K562 (cell line): ENCODE results near the gene EPHB1. TPM values are rescaled to one million over a fixed set of nuclear protein-coding genes. Genes with fewer than 3 reads are reported as not detected.

Source experiments
- ATAC-seq: fragments of 200-7000 bp; cut with Tn5 transposase; 3 replicates; pipeline ENCODE4 v1.9.1; 2020; ENCODE audit warnings: moderate library complexity
- BruUV-seq: library from RNA; stranded (reverse); fragments of 400-500 nt; replicated peaks from 2 replicates; lab custom pipeline; 2021; lab: Mats Ljungman, UMichigan
- CTCF ChIA-PET: fragments of 300-600 bp; formaldehyde crosslinking; extraction: SDS; loops from one replicate; lab custom pipeline; 2021; ENCODE audit warnings: low intra/inter-chr PET ratio; lab: Yijun Ruan, JAX
- POLR2A ChIA-PET: fragments of 300-600, 350-650 bp; sonication (Branson Sonifier 250); formaldehyde crosslinking; extraction: SDS; loops from one replicate; lab custom pipeline; 2021; ENCODE audit warnings: antibody characterized with exemption, inconsistent platforms; lab: Yijun Ruan, JAX
- DNase-seq, 4 experiments: peaks; one replicate each; pipeline versions ENCODE4 v3.0.0 to v3.0.0-alpha.2; 2011 to 2018; ENCODE audit warnings: low spot score in 3 of 4, mixed read lengths in 3 of 4; ENCODE audit errors: extremely low read depth in 1 of 4
- FAIRE-seq: peaks from 2 replicates; lab custom pipeline; 2011; peaks lifted over from hg19 to GRCh38; lab: Jason Lieb, UNC
- H2AFZ ChIP-seq: 2 replicates; pipeline ENCODE4 v1.6.0; 2011; ENCODE audit warnings: low read depth, low read length, control low read depth, inconsistent platforms
- H3K27ac ChIP-seq: fragments of 200-600 bp; 3 replicates; pipeline ENCODE4 v1.8.0; 2011; ENCODE audit warnings: low read depth, mild to moderate bottlenecking, control low read depth, inconsistent platforms, low read length, moderate library complexity, mixed read lengths; ENCODE audit errors: extremely low read depth
- H3K27me3 ChIP-seq, 2 experiments: fragments of 300-600 bp in 1 of 2; 2 replicates in 1 of 2; 3 replicates in 1 of 2; pipeline versions ENCODE4 v1.6.0 to v1.8.0; 2011; ENCODE audit warnings: inconsistent platforms in 2 of 2, low read length in 2 of 2, mild to moderate bottlenecking in 1 of 2, mixed read lengths in 1 of 2, moderate library complexity in 1 of 2; ENCODE audit not compliant: control insufficient read depth in 2 of 2, insufficient read depth in 2 of 2
- H3K36me3 ChIP-seq: fragments of 300-600 bp; 3 replicates; pipeline ENCODE4 v1.8.0; 2011; ENCODE audit warnings: mild to moderate bottlenecking, low read length, inconsistent platforms; ENCODE audit not compliant: control insufficient read depth, insufficient read depth
- H3K4me1 ChIP-seq, 2 experiments: fragments of 200-600 bp in 1 of 2; replicated peaks in 1 of 2; 2 replicates in 1 of 2; 3 replicates in 1 of 2; pipeline versions ENCODE4 v1.5.1 to v1.8.0; 2011; ENCODE audit warnings: inconsistent platforms in 2 of 2, low read length in 2 of 2, mild to moderate bottlenecking in 1 of 2, mixed read lengths in 1 of 2, moderate library complexity in 1 of 2; ENCODE audit not compliant: control insufficient read depth in 2 of 2, insufficient read depth in 2 of 2
- H3K4me2 ChIP-seq: 2 replicates; pipeline ENCODE4 v1.6.1; 2011; ENCODE audit warnings: low read length, control low read depth, inconsistent platforms, mixed read lengths; ENCODE audit not compliant: insufficient read depth
- H3K4me3 ChIP-seq: fragments of 200-600 bp; sonication (generic), shearing (Covaris generic); 2 replicates; pipeline ENCODE4 v1.5.1; 2016; ENCODE audit warnings: control low read depth, inconsistent platforms
- H3K79me2 ChIP-seq: fragments of 200-600 bp; 3 replicates; pipeline ENCODE4 v1.8.0; 2011; ENCODE audit warnings: low read length, inconsistent platforms; ENCODE audit not compliant: control insufficient read depth, insufficient read depth
- H3K9ac ChIP-seq, 2 experiments: 2 replicates each; pipeline versions ENCODE4 v1.6.0 to v1.6.1; 2011; ENCODE audit warnings: low read depth in 2 of 2, low read length in 2 of 2, control low read depth in 1 of 2, inconsistent platforms in 1 of 2, mild to moderate bottlenecking in 1 of 2, mixed read lengths in 1 of 2; ENCODE audit not compliant: insufficient read depth in 1 of 2
- H3K9me1 ChIP-seq: one replicate; pipeline ENCODE4 v1.6.0; 2011; ENCODE audit warnings: inconsistent platforms, mild to moderate bottlenecking, low read length, moderate library complexity; ENCODE audit not compliant: control insufficient read depth, insufficient read depth
- H3K9me3 ChIP-seq: replicated peaks from 2 replicates; pipeline ENCODE4 v1.5.1; 2011; ENCODE audit warnings: low read depth, low read length, inconsistent platforms; ENCODE audit not compliant: control insufficient read depth, insufficient read depth
- H4K20me1 ChIP-seq: replicated peaks from 2 replicates; pipeline ENCODE4 v1.6.1; 2011; ENCODE audit warnings: low read length, inconsistent platforms, mixed read lengths; ENCODE audit not compliant: control insufficient read depth, insufficient read depth
- BCLAF1 ChIP-seq, 2 experiments: fragments of 450-650 bp in 1 of 2; IDR thresholded peaks; 2 replicates each; pipeline ENCODE4 v1.6.1; 2011 to 2017; ENCODE audit warnings: low read depth in 2 of 2, antibody characterized with exemption in 1 of 2, borderline replicate concordance in 1 of 2, low read length in 1 of 2, mild to moderate bottlenecking in 1 of 2, mixed read lengths in 1 of 2; ENCODE audit not compliant: control insufficient read depth in 1 of 2
- EHMT2 ChIP-seq: fragments of 450-650 bp; IDR thresholded peaks from 2 replicates; pipeline ENCODE4 v1.6.1; 2018; ENCODE audit warnings: antibody characterized with exemption
- ETV5 ChIP-seq: sonication (generic); formaldehyde crosslinking; IDR thresholded peaks from 2 replicates; pipeline ENCODE4 v1.4.0; 2020; ENCODE audit warnings: low read depth, mild to moderate bottlenecking, missing genetic modification reagents
- FOXA1 ChIP-seq: fragments of 450-650 bp; IDR thresholded peaks from 2 replicates; pipeline ENCODE4 v1.6.1; 2016; ENCODE audit warnings: mild to moderate bottlenecking, borderline replicate concordance
- KAT8 ChIP-seq: fragments of 450-650 bp; IDR thresholded peaks from 2 replicates; pipeline ENCODE4 v1.6.1; 2016; ENCODE audit warnings: low read depth, mild to moderate bottlenecking
- MTA1 ChIP-seq: fragments of 450-650 bp; IDR thresholded peaks from 2 replicates; pipeline ENCODE4 v1.6.1; 2017; ENCODE audit warnings: borderline replicate concordance
- PTBP1 ChIP-seq: fragments of 200-400 bp; formaldehyde crosslinking; IDR thresholded peaks from 2 replicates; pipeline ENCODE4 v1.6.1; 2017; ENCODE audit warnings: low read depth, low read length
- RBM15 ChIP-seq: fragments of 200-400 bp; formaldehyde crosslinking; IDR thresholded peaks from 2 replicates; pipeline ENCODE4 v1.6.1; 2018; ENCODE audit warnings: mild to moderate bottlenecking, low read length, moderate library complexity; ENCODE audit not compliant: insufficient read depth
- SIN3A ChIP-seq, 2 experiments: fragments of 150-350 bp in 1 of 2; IDR thresholded peaks; 2 replicates each; pipeline ENCODE4 v1.6.1; 2011 to 2016; ENCODE audit warnings: borderline replicate concordance in 2 of 2, low read depth in 2 of 2, low read length in 2 of 2, mild to moderate bottlenecking in 2 of 2, moderate library complexity in 2 of 2; ENCODE audit not compliant: control insufficient read depth in 1 of 2
- TAF15 ChIP-seq: fragments of 200-400 bp; formaldehyde crosslinking; IDR thresholded peaks from 2 replicates; pipeline ENCODE4 v1.6.1; 2017; ENCODE audit warnings: mild to moderate bottlenecking, low read depth, low read length, moderate library complexity
- XRCC4 ChIP-seq: IDR thresholded peaks from one replicate; pipeline ENCODE4 v1.6.1; 2011; ENCODE audit not compliant: insufficient read depth, insufficient read length; ENCODE audit errors: extremely low read depth
- WGBS: fragments of 100-300 bp; shearing (Covaris generic); methylation state at CpG from one replicate; pipeline ENCODE4 v1.1.6; 2016; ENCODE audit warnings: low coverage, mixed read lengths; ENCODE audit not compliant: insufficient coverage; ENCODE audit errors: missing lambda C conversion rate; 5-methylcytosine and 5-hydroxymethylcytosine counted together
- in situ Hi-C: fragments of 300-500 bp; cut with MboI; formaldehyde crosslinking; loops from 4 replicates; pipeline ENCODE4 v1.15.0; 2018; ENCODE audit warnings: inconsistent platforms, mixed read lengths
- intact Hi-C: fragments of 100-400 bp; cut with micrococcal nuclease; formaldehyde crosslinking; loops from 2 replicates; pipeline ENCODE4 v1.14.2; 2022
- polyA plus RNA-seq, 8 experiments: library from polyadenylated mRNA; depleted of rRNA in 4 of 8; stranded (reverse) in 5 of 8; unstranded in 3 of 8; fragments of >200 nt; fragmentation: Nextera tagmentation in 2 of 8; fragmentation: Illumina TruSeq in 1 of 8; extraction: Ambion mirVana in 2 of 8; extraction: Trizol in 1 of 8; gene quantifications; 2 replicates each; pipeline versions ENCODE4 v1.2.1 to v1.2.3, GENCODE V29; 2011 to 2014; ENCODE audit warnings: inconsistent platforms in 1 of 8, missing spikeins in 1 of 8
- total RNA-seq, 7 experiments: library from RNA; depleted of rRNA in 6 of 7; stranded (reverse); fragments of >200 nt in 6 of 7; fragmentation: Illumina TruSeq in 2 of 7; extraction: Trizol in 2 of 7; gene quantifications; 2 replicates each; pipeline versions ENCODE4 v1.2.1 to v1.2.3, GENCODE V29; 2011 to 2021; ENCODE audit warnings: low replicate concordance in 1 of 7

The EPHB1 gene
- total and polyA plus RNA-seq, 9 of the 15 experiments (the other 6 are each of a cell fraction or from before 2014, with no cell fraction given) = 0.29 TPM; not detected in 8

- Histone ChIP-seq H3K27me3 (no peaks in the 10 kb centered on the region), H3K9me3 (no peaks in the 10 kb centered on the region), H3K9me1 (no peaks in the 10 kb centered on the region), H2AFZ (no peak overlapping the region), H3K9ac (no peak overlapping the region), H3K36me3 (no peaks in the 10 kb centered on the region), H4K20me1 (no peaks in the 10 kb centered on the region), H3K4me2 (no peak overlapping the region), H3K79me2 (no peaks in the 10 kb centered on the region), H3K27ac (no peak overlapping the region), H3K4me3 (no peak overlapping the region), H3K4me1 (no peaks in the 10 kb centered on the region)
- TF ChIP-seq EHMT2 (no peak), PTBP1 (no peak), ETV5 (CRISPR knock-in tag) (no peak), MTA1 (no peak), KAT8 (no peak), TAF15 (no peak)
- ATAC-seq (no peak), FAIRE-seq (no peak), DNase-seq (no peak)
- WGBS = 0% methylated on average over 3 of the region's 3 CpGs
- intact Hi-C loops = loop anchor here (10.0 kb wide), 1 partner anchor 480 kb away; no protein-coding TSS in a partner anchor
- CTCF ChIA-PET = no interaction called here
- POLR2A ChIA-PET = no interaction called here
- no TSS peak for BruUV-seq
- in situ Hi-C loops = no loop called here
Measured at GRCh38 chr3:135084976-135085375, 289.9 kb downstream of the EPHB1 start.

GRCh38 chr3:135085652-135086436, 290.8 kb downstream of the EPHB1 start:
- ATAC-seq = no peak
- Histone ChIP-seq H3K36me3 (no peaks in the 10 kb centered on the region), H3K4me1 (no peaks in the 10 kb centered on the region), H3K27me3 (no peaks in the 10 kb centered on the region), H2AFZ (no peak overlapping the region), H3K79me2 (no peaks in the 10 kb centered on the region), H3K27ac (no peak overlapping the region), H3K4me3 (no peak overlapping the region), H3K4me2 (no peak overlapping the region), H3K9me3 (no peaks in the 10 kb centered on the region), H3K9me1 (no peaks in the 10 kb centered on the region), H3K9ac (no peak overlapping the region), H4K20me1 (no peaks in the 10 kb centered on the region)
- in situ Hi-C loops = no loop called here
- BruUV-seq = no TSS peak
- FAIRE-seq = no peak
- POLR2A ChIA-PET = no interaction called here
- CTCF ChIA-PET = no interaction called here
- intact Hi-C loops = loop anchor here (10.0 kb wide), 1 partner anchor 481 kb away; no protein-coding TSS in a partner anchor
- no peak for DNase-seq
- 0% methylated on average over 5 of the region's 6 CpGs for WGBS
- TF ChIP-seq FOXA1 (no peak), BCLAF1 (IDR thresholded peaks at IDR 0.05; ENCODE audit: borderline replicate concordance in 1 of 2, control insufficient read depth in 1 of 2, low read depth in 2 of 2, low read length in 1 of 2) (no peak), XRCC4 (no peak), RBM15 (no peak), SIN3A (IDR thresholded peaks at IDR 0.05; ENCODE audit: borderline replicate concordance in 2 of 2, control insufficient read depth in 1 of 2, low read depth in 2 of 2, low read length in 2 of 2) (no peak)
